NCI-H446 treated with DMSO at 0.1 percent for 48 hours (cell line): Measurements from ENCODE around the gene BMP6.
"Not testable (repeated sequence)": the region's sequence is repeated elsewhere in the genome, so short reads cannot be mapped to it uniquely, and the experiment has no call there.

Experiments
- DNase-seq: peaks from one replicate; lab custom pipeline; 2025; lab: John Stamatoyannopoulos, UW

Gene BMP6

DNA sequence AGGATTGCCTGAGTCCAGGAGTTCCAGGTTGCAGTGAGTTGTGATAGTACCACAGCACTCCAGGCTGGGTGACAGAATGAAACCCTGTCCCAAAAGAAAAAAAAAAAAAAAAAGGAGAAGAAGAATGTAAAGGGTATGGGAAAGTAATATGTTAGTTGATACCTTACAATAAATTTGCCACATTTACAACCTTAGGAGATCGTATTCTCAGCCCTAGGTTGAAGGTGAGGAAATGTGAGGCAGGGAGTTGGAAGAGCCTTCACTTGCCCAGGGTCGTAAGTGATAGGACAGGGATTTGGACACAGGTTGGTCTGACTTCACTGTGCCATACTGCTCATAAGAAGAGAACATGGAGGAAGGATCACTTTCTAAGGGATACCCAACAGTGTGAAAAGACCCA lies 68.6 kb downstream of the BMP6 start:
- no peak for DNase-seq

DNA sequence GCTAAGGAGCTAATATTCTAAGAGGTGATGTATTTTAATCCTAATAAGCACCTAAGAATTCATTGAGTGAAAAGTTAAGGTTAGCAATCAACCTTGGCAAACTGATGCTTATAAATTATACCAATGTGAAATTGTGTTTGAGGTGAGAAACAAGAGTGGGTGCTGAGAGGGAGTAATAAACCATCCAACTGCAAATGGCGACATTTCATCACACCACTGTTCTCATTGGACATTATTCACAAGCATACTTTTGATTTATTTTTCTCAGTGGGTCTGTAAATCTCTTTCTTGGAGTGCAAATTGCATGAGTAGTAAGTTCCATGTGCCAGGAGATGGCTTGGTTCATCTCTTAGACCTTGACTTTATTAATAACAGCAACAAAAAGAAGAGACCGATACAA lies 71.5 kb downstream of the BMP6 start:
- no peak for DNase-seq

DNA sequence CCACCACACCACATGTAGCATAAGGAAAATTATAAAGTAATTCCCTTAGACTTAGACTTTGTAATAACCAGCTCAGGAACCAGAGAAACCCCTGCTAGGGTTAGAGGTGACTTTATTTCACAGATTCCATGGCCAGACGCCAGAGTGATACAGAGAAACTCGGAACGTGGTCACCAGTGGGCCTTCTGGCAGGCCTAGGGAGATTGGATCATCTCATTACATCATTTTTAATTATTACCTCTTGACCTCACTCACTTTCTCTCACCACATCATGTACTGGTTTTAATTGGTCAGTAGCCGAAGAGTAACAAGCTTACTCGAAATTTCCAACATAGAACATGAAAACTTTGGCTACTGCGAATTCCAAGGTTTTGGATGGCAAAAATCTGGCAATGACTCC lies 72.9 kb downstream of the BMP6 start:
- no peak for DNase-seq

DNA sequence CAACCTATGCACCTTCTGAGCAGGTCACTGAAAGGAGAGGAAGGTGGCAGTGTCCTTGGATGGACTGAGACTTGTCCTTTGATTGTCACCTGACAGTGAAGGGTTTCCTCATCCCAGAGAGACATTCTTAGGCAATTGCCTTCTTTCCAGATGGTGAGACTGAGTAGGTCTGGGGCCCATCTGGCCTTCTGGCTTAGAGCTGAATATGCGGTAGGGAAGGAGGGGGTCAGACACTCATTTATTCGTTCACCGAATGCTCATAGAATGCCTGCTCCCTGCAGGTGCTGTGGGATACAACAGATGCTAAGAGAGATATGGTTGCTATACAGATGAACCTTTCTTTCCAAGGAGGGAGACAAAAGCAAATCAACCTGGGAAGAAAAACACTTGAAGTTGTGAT lies 76.8 kb downstream of the BMP6 start:
- DNase-seq, result no peak

DNA sequence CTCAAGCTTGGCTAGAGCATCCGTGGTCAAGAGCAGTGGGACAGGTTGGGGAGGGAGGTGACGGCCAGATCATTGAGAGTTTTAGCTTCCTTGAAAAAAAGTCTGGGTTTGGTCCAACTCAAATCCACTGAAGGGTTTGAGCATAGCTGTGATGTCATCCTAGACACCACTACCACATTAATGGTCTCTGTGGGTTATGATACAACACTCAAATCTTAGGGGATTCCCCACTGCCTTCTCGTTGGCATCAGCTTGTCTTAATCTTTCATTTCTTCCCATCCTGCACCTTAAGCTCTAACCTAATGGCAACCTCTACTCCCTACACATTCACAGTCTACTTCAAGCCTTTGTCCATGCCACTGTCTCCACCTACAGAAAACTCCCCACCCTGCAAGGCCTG lies 77.3 kb downstream of the BMP6 start:
- DNase-seq, result no peak

DNA sequence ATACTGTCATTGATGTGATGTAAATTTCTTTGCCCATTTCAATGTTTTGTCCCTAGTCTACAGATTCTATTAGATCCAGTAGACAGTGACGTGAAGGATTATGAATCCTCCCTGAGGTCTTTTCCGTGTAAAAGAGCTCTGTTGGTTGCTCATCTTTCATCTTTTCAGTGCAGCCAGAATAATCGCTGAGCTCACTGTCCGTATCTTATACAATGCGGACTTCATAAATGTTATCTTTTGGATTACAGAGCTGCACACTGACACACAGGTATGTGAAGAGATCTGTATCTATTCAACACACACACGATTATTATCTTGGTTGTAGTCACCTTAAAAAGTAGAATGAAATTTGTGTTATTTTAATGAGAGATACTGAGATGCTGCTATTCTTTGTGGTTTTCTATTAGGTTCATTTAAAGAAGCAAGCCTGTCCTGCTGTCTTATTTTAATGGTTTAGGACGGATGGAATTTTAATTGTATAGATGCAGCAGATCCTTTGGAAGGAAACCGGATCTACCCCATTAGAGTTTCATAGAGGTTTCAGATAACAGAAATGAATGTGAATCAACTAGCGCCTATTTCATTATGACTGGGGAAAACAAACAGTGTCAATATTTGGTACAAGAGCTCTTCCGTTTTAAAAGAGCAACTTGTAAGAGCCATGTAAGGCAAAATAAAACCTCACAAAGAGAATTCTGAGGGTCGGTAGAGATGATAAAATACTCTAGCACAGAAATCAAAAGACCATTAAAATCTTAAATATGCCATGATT lies 79.4 kb downstream of the BMP6 start:
- DNase-seq, result no peak

DNA sequence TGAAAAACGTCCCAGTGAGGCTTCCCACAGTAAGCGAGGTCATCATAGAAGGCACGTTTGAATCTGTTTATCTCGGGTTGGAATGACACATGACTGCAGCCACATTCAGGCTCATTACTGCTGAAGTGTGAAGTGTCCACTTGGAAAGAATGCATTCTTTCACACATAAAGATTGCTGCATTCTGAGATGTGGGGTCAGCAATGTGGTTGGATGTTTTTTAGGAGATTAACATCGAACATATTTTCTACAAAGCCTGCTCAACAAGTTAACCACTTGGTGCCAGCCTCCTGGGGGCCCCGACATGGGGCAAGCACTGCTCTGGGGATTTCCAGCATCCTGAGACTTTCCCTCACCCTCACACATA lies 79.9 kb downstream of the BMP6 start:
- DNase-seq, result no peak

DNA sequence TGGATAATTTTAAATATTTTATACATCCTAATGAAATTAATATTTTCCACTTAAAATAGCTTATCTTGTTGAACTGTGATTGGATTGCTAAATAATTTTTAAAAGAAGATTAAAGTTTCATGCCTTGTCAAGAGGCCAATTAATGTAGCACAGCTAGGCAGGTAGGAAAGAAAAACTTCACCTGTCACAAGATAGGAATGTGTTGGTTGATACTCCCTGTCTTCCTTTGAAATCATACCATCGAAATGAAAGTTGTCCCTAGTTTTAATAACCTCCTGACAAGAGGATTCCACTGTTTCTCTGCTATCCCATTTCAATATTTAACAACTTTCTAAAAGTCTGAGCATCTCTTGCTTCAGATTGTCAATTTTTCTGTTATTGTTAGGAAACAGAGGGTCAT lies 80.8 kb downstream of the BMP6 start:
- no peak for DNase-seq

DNA sequence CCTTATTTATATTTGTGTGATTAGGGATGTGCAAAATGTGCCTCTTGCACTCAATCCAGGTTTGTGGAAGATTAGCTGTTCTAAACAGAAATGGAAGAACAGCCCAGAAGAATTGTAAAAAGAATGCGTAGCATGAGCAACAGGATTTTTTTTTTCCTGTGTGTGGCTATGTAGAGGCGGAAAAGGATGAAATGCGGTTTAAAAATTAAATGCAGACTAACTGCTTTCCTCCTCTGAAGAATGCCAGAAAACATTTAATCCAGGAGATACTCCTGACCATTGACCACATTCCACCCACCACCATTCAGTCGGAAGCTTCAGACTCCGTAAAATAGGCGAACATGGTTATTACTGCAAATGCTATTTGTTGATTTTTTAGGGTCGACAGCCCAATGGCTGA lies 83.4 kb downstream of the BMP6 start:
- DNase-seq, result no peak

DNA sequence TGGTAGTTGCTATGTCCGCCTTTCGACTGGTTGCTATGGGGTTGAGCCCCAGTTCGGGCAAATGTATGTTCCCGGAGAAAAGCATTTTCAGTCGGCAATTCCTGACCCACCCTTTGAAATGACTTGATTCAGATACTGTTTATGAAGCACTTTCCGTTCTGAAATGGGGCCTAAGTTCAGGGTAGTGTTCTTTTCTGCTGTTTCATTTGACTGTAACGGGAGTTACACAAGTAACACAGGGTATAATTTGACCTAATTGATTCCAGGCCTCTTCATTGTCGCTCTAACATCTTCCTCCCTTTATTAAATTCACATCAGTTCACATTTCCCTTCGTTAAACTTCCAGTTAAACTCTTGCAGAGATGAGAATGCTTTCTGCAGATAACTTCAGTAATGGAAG lies 85.5 kb downstream of the BMP6 start:
- no peak for DNase-seq

DNA sequence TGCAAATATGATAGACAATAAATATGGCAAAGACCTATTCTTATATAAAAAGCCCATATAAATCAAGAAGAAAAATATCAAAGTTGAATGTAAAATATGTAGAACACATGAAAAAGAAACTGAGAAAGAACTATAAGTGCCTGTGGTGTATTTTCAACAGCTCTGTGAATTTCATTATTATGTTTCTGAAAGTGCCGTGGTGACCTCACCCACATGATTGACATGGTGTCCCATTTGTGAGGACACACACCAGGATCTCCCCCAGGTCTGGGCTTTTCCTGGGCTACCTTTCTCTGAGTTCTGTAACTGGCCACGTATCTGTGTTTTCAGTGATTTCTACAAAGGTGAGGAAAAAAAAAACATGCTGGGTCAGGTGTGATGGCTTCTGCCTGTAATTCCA lies 86.7 kb downstream of the BMP6 start:
- no peak for DNase-seq

DNA sequence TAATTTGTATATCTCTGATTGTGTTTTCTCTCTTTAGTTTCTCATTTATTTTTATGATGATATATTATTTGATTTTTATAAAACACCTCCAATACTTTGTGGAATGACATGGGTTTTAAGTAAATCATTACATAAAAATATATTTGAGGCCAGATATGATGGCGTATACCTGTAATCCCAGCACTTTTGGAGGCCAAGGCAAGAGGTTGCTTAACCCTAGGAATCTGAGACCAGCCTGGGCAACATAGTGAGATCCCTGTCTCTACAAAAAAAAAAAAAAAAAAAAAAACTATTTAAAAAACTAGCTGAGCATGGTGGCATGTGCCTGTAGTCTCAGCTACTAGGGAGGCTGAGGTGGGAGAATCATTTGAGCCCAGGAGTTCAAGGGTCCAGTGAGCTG lies 87.3 kb downstream of the BMP6 start:
- DNase-seq, result no peak

DNA sequence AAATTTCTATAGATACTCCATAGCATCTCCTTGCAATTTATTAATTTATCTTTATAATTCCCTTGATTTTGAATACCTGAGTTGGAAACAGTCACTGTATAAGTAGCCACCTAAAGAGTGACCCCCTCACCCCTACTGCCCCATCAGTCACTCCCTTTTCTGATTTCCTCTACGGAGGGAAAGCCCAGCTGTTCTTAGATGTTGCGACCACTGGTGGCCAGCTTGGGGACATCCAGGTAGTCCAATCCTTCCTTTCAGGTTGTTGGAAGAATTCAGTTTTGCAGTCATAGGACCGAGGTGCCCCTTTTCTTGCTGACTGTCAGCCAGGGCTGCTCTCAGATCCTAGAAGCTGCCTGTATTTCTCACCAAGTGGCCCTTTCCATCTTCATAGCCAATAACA lies 87.8 kb downstream of the BMP6 start:
- no peak for DNase-seq

DNA sequence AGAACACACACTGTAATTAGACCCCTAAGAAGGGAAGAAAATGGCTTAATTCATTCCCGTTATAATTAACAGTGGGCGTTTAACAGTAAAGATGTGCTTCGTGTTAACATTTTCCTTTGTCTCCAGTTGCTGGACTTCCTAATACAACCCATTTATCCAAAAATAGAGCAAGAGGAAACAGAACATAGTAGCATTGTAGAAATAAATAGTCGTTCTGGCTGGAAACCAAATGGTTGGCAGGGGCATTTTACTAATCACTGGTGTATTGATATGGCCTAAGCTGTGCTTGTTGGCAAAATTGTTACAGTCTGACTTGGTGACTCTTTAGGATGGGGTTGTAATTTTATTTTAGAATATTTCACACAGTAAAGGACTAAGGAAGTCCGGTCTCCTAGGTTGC lies 89.8 kb downstream of the BMP6 start:
- DNase-seq, result no peak

DNA sequence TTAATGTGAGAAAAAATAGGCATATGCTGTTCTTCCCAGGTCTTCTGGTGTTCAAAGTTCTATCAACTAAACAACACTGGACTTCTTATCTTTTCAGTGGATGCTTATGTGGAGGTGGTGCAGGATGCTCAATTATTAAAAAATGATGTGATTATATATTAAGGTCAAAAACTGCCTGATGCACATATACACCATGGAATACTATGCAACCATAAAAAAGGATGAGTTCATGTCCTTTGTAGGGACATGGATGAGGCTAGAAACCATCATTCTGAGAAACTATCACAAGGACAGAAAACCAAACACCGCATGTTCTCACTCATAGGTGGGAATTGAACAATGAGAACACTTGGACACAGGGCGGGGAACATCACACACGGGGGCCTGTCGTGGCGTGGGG lies 91.3 kb downstream of the BMP6 start:
- not testable (repeated sequence) for DNase-seq

DNA sequence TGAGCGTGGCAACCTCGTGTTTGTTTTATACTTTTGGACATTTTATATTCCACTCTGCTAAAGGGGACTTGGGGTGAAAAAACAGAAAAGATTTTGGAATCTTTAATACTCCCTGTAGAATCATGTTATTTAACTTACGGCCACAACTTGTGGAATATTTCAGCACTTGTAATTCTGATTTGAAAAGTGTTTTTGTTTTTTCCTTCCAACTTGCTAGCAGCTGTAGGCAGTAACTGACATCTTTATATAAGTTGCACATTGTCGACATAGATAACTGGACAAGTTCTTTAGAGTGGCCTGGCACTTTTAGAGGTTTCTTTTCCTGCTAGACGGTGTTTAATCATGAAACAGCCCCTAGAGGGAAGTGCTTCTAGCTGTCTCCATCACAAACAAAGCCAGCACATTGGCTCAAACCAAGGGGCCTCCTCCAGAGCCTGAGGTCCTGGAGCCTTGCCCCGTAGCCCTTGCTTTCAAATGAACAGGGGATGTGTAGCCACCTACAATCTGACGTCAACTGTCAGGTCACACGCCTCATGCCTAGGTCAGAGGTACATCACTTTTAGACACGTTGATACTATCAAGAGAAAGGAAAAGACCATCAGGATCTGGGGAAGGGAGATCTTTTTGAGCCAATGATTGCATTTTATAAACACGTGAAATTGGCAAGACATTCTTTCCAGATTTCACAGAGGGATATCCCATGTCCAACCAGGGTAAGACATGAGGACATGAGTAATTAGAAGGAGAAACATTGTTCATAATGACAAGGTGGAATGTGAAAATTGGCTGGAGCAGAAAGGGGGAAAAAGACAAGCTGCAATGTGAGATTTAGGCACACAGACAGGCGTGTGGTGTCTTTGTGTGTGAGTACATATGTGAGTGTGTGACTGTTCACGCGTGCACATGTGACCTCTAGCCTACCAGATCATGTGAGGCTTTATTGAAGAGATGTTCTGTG lies 92.6 kb downstream of the BMP6 start:
- DNase-seq, result no peak

DNA sequence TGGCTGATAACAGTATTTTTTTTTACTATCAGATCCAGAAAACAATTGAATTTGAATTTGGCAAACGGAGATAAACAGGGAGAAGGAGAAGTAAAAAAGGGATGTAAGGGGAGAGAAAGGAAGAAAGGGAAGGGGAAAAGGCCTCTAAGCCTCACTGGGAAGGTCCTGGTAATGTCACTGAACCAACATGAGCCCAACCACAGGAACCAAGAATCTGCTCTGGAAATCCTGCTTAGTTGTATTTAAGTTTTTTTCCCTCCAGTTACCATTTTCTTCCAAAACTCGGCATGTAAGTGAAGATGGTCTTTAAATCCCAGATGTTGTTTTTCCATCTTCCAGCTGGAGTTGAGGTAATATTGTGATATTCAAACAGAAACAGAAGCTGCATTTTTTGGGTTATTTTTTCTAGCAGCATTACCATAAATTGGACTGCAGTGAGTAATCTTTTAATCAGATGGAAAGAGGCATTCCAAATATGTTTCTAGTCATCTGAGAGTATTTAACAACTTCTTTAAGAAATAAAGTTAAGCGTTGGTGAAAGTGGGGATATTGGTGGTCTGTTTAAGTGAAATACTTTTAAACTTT lies 93.6 kb downstream of the BMP6 start:
- DNase-seq, result no peak

DNA sequence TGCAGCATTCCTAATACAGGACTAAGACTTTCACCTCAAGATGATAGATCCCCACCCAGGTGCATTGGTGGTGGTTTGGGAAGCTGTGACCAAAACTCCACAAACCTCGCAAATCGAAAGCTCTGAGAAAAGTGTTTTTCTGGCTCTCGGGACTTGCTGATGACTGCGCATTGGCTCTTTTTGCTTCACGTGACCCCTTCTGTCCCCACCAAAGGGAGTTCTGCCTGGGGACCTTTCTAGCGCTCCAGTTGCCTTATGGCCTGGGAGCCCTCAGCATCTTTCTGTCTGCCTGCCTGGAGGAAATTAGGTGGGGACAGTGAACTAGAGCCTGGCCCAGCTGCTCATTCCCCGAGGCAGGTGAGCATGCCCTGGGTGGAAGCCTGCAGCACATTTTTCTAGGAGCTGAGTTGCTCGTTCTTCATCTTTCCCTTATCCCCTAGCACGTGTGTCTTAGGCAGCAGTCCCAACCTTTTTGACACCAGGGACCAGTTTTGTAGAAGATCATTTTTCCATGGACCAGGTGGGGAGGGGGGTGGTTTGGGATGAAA lies 94.5 kb downstream of the BMP6 start:
- DNase-seq, result no peak

DNA sequence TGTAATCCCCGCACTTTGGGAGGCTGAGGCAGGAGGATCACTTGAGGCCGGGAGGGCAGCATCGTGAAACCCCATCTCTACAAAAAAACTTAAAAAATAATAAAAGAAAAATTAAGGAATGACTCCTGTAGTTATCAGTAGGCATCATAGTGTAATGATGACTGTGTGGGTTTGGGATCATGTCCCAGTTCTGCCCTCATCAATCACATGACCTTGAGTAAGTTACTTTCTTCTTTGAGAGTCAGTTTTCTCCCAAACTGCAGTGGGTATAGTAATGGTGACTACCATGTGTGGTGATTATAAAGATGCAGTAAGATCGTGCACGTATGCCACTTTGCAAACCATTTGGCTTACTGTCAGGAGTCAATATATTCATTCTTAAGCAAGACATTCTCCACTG lies 95.5 kb downstream of the BMP6 start:
- no peak for DNase-seq

DNA sequence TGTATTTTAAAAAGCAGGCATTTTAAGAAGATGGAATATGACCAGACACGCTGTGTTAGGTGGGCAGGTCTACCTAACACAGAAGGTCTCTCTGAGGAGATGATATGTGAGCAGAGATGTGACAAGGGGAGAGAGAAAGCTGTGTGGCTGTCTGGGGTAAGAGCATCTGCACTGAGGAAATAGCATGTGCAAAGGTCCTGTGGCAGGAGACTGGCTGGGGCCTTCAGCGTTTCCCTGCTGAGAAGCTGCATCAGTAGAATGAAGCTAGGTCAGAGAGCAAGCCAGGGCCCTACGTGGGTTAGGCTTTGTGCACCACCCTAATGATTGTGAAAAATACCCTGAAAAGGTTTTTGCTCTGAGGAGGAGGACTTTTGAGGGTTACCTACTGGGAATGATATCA lies 97.7 kb downstream of the BMP6 start:
- DNase-seq, result no peak

DNA sequence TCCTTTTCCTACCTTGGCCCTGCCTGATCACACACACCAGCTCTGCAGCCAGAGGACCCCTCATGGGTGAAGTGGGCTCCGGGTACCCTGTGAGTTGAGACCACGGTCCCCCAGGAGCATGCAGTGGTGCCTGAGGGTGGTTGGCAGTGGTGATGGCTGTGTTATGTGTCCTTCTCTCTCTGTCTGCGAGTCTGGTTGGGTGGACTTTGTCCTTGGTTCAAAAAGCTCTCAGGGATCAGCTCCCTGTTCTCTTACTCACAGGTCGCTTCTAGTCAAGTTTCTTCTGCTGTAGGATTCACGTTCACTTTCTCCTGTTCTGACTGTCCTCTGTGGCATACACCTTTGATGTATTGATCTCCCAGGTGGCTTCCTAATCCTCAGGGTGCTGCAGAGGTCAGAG lies 100.1 kb downstream of the BMP6 start:
- no peak for DNase-seq

DNA sequence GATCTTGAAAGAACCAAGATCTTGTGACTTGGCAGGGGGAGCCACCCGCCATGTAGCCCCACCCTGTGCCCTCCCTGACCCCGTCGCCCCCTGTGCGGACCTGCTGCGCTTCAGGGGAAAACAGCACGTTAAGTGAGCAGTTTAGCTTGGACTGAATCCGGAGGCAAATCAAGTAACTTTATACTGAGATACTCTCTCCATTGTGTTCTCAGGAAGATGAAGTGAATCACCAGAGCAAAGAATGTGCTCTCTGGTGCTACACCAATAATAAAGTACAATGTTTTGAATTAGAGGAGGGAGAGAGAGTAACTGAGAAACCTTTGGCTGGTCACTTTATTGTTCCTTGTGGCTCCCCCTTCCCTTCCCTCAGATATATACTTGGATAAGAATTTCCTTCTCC lies 101.2 kb downstream of the BMP6 start:
- no peak for DNase-seq

DNA sequence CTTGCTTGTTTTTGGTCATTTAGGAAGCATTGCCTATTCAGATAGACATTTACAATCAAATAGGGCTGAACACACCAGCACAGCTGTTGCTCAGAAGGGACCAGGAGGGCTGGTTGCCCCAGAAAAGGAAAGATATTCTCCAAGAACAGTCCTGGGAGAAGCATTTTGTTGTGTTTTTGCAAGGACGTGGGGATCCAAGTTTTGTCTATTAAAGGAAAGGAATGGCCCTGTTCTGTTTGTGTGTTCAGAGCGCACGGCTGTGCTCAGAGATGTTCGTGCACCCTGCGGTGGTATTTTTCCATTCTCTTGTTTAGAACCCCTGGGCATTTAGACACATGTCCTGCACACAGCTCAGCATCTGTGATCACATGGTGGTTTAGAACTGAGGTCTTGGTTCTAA lies 102.2 kb downstream of the BMP6 start:
- no peak for DNase-seq
